Stimulated activated CD4-positive, alpha-beta T cell treated with anti-CD3 and anti-CD28 coated beads, Interleukin-4, amount 100 ng/mL, for 48 hours (primary cell): ENCODE data around the gene TXK.
A peak's percentile ranks its signal among the peaks of the same experiment; 100 is the strongest.

ENCODE experiments used
- DNase-seq, 2 donors: peaks; one replicate each; pipeline ENCODE4 v3.0.0-alpha.2; 2020; ENCODE audit warnings: low read depth in 2 of 2

TXK gene

GRCh38 chr4:48051078-48051477 lies 83.0 kb downstream of the TXK start:
- no peak for DNase-seq

- no peak for DNase-seq
These were observed 84.6 kb downstream of the TXK start for GRCh38 chr4:48049483-48049882.

GRCh38 chr4:48047896-48048295 lies 86.2 kb downstream of the TXK start:
- DNase-seq = no peak

GRCh38 chr4:48047421-48047844 lies 86.6 kb downstream of the TXK start:
- peak; percentile 64 to 66 for DNase-seq

GRCh38 chr4:48046059-48046458 lies 88.0 kb downstream of the TXK start:
- no peak for DNase-seq

GRCh38 chr4:48044298-48044697 lies 89.8 kb downstream of the TXK start:
- no peak for DNase-seq

GRCh38 chr4:48043504-48043903 lies 90.5 kb downstream of the TXK start:
- DNase-seq = no peak

GRCh38 chr4:48042979-48043461 lies 91.0 kb downstream of the TXK start:
- no peak for DNase-seq

- no peak for DNase-seq
These were observed 92.4 kb downstream of the TXK start for GRCh38 chr4:48041535-48042137.

GRCh38 chr4:48039561-48039960 lies 94.5 kb downstream of the TXK start:
- DNase-seq = no peak

GRCh38 chr4:48038666-48039065 lies 95.4 kb downstream of the TXK start:
- no peak for DNase-seq

- no peak for DNase-seq
These were observed 97.0 kb downstream of the TXK start for GRCh38 chr4:48037117-48037462.

- no peak for DNase-seq
These were observed 98.1 kb downstream of the TXK start for GRCh38 chr4:48035952-48036351.

GRCh38 chr4:48033825-48034413 lies 100.1 kb downstream of the TXK start:
- peak; percentile 49 to 51 for DNase-seq

GRCh38 chr4:48033412-48033811 lies 100.6 kb downstream of the TXK start:
- no peak for DNase-seq

- no peak for DNase-seq
These were observed 101.3 kb downstream of the TXK start for GRCh38 chr4:48032721-48033120.

GRCh38 chr4:48031802-48032525 lies 102.1 kb downstream of the TXK start:
- no peak for DNase-seq

GRCh38 chr4:48030470-48030869 lies 103.6 kb downstream of the TXK start:
- no peak for DNase-seq

GRCh38 chr4:48028696-48029095 lies 105.4 kb downstream of the TXK start:
- DNase-seq = no peak

GRCh38 chr4:48027653-48028052 lies 106.4 kb downstream of the TXK start:
- no peak for DNase-seq

GRCh38 chr4:48025005-48025404 lies 109.0 kb downstream of the TXK start:
- DNase-seq = no peak

GRCh38 chr4:48024522-48024921 lies 109.5 kb downstream of the TXK start:
- no peak for DNase-seq

- no peak for DNase-seq
These were observed 111.8 kb downstream of the TXK start for GRCh38 chr4:48022192-48022799.
